ENCODE data around the gene HRG.
"Not testable (repeated sequence)": the region's sequence is repeated elsewhere in the genome, so short reads cannot be mapped to it uniquely, and the experiment has no call there.

Gene HRG

GRCh38 chr3:186682812-186683211, 17.0 kb downstream of the HRG start:
- DNase-seq: no peak

- DNase-seq: no peak
Observed at GRCh38 chr3:186683979-186684378, 18.2 kb downstream of the HRG start.

- DNase-seq: not testable (repeated sequence)
Observed at GRCh38 chr3:186686475-186686874, 20.7 kb downstream of the HRG start.

GRCh38 chr3:186687120-186687651, 21.4 kb downstream of the HRG start:
- no peak for DNase-seq

- not testable (repeated sequence) for DNase-seq
Observed at GRCh38 chr3:186690304-186690703, 24.5 kb downstream of the HRG start.

- no peak for DNase-seq
Observed at GRCh38 chr3:186691676-186692075, 25.9 kb downstream of the HRG start.

- DNase-seq: no peak
Observed at GRCh38 chr3:186693843-186694242, 28.0 kb downstream of the HRG start.

GRCh38 chr3:186694288-186695032, 28.6 kb downstream of the HRG start:
- DNase-seq: no peak

- DNase-seq: no peak
Observed at GRCh38 chr3:186696522-186696921, 30.7 kb downstream of the HRG start.

GRCh38 chr3:186697510-186697909, 31.7 kb downstream of the HRG start:
- no peak for DNase-seq

GRCh38 chr3:186700267-186700666, 34.5 kb downstream of the HRG start:
- DNase-seq: no peak

- DNase-seq: not testable (repeated sequence)
Observed at GRCh38 chr3:186702451-186702850, 36.6 kb downstream of the HRG start.

- no peak for DNase-seq
Observed at GRCh38 chr3:186705882-186706780, 40.3 kb downstream of the HRG start.

GRCh38 chr3:186708983-186709679, 43.3 kb downstream of the HRG start:
- no peak for DNase-seq

GRCh38 chr3:186710694-186711093, 44.9 kb downstream of the HRG start:
- not testable (repeated sequence) for DNase-seq

- DNase-seq: no peak
Observed at GRCh38 chr3:186713499-186713898, 47.7 kb downstream of the HRG start.

GRCh38 chr3:186717039-186717457, 51.2 kb downstream of the HRG start, which contains the start of gene KNG1:
TSS of gene KNG1 (plus strand) at chr3:186717359. CDS start at chr3:186717543, 184 bp downstream.
- DNase-seq: no peak

GRCh38 chr3:186719945-186720739, 54.3 kb downstream of the HRG start:
- no peak for DNase-seq

- no peak for DNase-seq
Observed at GRCh38 chr3:186722457-186722856, 56.6 kb downstream of the HRG start.

- DNase-seq: no peak
Observed at GRCh38 chr3:186724911-186725310, 59.1 kb downstream of the HRG start.
